ENCODE data around the gene RIPK4.
"Not testable (repeated sequence)": the region's sequence is repeated elsewhere in the genome, so short reads cannot be mapped to it uniquely, and the experiment has no call there.

RIPK4 gene

DNA sequence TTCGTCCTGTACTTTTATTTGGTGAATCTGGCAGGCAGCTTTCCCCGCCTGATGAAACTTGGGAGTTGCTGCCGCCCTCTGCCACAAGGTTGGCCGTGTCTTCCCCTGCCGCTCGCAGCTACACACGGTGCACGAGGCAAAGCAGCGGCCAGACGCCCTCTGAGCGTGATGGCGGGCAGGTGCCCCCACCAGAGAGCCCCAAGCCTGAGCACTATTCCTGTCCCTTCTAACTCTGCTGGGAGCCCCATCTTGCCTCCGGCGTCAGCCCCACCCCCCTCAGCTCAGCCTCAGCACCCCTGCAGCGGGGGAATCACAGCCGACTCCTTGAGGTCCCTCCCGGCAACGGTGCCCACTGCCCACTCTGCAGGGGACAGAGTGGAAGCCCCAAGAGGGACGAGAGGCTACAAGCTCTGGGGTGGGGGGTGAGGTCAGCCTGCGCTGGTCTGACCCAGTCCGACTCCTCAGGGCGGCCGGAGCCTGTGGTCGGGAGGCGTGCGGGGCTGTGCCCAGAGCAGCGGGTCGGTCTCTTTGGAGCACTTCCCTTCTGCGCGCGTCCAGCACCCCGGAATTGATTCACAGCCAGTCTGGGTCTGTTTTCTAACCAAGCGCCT, 41.3 kb downstream of the RIPK4 start:
- in situ Hi-C loops (cut with HindIII; ENCODE audit: low sequenced_read_pairs): no loop called here

DNA sequence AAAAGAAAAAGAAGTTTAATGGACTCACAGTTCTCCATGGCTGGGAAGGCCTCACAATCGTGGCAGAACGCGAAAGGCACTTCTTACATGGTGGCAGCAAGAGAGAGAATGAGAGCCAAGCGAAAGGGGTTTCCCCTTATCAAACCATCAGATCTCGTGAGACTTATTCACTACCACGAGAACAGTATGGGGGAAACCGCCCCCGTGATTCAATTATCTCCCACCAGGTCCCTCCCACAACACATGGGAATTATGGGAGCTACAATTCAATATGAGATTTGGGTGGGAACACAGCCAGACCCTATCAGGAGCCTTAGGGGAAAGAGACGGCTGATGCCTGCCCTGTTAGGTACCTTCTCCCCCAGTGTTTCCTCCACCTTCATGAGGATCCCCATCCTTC, 43.0 kb downstream of the RIPK4 start:
- in situ Hi-C loops (cut with HindIII; ENCODE audit: low sequenced_read_pairs): not testable (repeated sequence)

DNA sequence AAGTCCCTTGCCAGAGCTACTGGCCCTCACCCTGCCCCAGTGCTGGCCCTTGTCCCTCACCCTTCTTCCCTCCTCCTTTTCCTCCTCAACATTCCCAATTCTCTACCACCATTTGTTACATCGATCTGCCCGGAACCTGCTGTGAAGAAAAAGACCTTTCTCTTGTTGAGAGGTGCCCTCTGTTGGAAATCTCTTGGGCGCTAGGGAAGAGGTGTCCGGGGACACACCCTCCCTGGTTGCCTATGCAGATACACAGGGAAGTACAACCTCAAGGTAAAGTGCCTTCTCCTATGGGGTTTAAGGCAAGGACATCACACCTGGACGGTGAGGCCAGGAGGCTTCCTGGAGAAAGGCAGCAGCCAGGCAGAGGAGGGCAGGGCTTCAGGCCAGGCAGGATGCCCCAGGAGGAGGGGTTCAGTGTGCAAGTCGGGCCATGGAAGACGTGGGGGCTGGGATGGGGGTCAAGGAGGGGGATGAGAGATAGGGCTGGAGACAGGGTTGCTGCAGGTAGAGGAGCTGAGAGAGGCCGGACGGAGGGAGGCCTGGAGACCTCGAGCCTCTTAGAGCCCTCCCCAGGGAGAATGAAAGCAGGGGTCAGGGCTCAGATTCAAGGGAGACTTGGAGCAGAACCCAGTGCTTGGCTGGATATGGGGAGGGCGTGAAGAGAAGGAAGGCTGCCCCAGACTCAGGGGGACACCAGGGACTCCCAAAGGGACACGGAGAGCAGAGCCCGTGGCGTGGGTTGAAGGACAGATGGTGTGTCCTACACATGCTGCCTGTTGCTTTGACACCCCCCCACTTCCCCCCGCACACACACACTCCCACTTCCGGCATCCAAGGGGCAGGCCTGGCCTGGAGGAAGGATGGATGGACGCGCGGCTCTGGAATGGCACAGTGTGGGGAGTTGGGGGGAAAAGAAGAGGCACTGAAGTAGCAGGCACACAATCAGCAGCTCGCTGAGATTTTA, 44.5 kb downstream of the RIPK4 start:
- in situ Hi-C loops (cut with HindIII; ENCODE audit: low sequenced_read_pairs): no loop called here

GRCh38 chr21:41720250-41720649, 46.6 kb downstream of the RIPK4 start:
- in situ Hi-C loops (cut with HindIII; ENCODE audit: low sequenced_read_pairs): no loop called here

GRCh38 chr21:41719691-41720090, 47.2 kb downstream of the RIPK4 start:
- in situ Hi-C loops (cut with HindIII; ENCODE audit: low sequenced_read_pairs): no loop called here

- in situ Hi-C loops (cut with HindIII; ENCODE audit: low sequenced_read_pairs): no loop called here
Measured at GRCh38 chr21:41717573-41718330, 49.1 kb downstream of the RIPK4 start.

DNA sequence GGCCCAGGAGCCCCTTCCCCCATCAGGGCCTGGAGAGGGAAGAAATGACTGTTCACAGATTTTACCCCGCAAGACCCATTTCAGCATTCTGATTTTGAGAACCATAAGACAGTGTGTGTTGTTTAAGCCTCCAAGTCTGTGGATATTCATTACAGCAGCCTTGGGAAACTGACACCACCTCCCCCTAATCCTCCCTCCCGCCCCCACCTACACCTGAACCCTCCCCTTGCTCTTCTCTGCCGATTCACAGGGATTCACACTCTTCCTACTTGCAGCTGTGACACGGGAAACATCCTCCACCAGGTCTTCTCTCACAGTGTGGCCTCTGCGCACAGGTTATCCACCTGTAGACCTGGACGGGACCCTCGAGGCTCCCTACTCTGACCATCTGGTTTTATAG, 50.1 kb downstream of the RIPK4 start:
- in situ Hi-C loops (cut with HindIII; ENCODE audit: low sequenced_read_pairs): no loop called here

GRCh38 chr21:41715649-41716281, 51.1 kb downstream of the RIPK4 start:
- in situ Hi-C loops (cut with HindIII; ENCODE audit: low sequenced_read_pairs): no loop called here

- in situ Hi-C loops (cut with HindIII; ENCODE audit: low sequenced_read_pairs): not testable (repeated sequence)
Measured at GRCh38 chr21:41714299-41714865, 52.5 kb downstream of the RIPK4 start.

DNA sequence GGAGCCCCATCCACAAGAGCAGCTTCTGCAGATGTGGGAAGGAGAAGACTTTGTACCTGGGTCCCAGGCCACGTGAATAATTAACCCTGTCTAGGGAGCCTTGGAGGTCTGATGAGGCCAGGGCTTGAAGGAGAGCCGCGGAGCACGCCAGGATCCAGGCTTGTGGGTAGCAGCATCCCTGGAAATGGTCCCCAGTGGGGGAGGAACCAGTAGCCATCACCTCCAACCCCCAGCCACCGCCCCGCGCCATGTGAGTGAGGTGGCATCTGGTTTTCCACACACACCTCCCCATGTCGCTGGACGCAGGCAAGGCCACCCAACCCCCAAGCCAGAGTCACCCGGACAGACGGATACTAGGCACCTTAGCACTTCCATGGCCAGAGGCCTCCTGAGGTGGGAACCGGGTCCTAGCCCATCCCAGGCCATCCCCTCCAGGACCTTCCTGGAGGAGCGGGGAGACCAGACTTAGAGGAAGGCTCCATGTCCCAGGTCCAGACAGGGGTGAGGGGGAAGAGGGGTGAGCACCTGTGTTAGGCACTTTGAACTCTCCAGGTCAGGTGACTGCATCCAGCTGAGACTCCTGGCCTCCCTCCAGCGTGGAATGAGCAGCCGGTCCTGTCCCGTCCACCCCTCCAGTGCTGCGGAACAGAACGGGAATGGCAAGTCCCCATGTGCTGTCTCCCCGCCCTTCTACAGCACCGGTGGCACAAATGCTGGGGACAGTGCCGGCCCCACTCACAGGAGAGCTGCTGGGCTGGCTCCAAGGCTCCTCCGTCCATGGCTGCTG, 53.2 kb downstream of the RIPK4 start:
- in situ Hi-C loops (cut with HindIII; ENCODE audit: low sequenced_read_pairs): no loop called here

- in situ Hi-C loops (cut with HindIII; ENCODE audit: low sequenced_read_pairs): no loop called here
Measured at GRCh38 chr21:41712730-41713129, 54.1 kb downstream of the RIPK4 start.

GRCh38 chr21:41712201-41712600, 54.7 kb downstream of the RIPK4 start:
- in situ Hi-C loops (cut with HindIII; ENCODE audit: low sequenced_read_pairs): no loop called here

GRCh38 chr21:41711416-41712007, 55.3 kb downstream of the RIPK4 start:
- in situ Hi-C loops (cut with HindIII; ENCODE audit: low sequenced_read_pairs): no loop called here

DNA sequence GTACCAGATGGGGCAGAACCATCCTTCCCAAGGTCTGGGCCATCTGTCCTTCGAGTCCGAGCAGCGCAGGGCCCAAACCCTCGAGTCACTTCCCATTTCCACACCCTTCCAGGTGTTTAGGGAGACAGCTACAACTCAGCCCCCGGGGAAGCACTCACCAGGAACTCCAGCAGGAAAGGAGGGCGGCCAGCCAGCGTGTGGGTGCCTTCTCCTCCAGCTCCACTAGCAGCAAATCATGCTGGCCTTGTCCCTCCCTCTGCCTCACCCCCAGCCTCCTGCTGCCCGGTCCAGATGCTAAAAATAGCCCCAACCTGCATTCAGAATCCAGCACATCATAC, 56.1 kb downstream of the RIPK4 start:
- in situ Hi-C loops (cut with HindIII; ENCODE audit: low sequenced_read_pairs): no loop called here

GRCh38 chr21:41709965-41710822, 56.7 kb downstream of the RIPK4 start:
- in situ Hi-C loops (cut with HindIII; ENCODE audit: low sequenced_read_pairs): no loop called here

DNA sequence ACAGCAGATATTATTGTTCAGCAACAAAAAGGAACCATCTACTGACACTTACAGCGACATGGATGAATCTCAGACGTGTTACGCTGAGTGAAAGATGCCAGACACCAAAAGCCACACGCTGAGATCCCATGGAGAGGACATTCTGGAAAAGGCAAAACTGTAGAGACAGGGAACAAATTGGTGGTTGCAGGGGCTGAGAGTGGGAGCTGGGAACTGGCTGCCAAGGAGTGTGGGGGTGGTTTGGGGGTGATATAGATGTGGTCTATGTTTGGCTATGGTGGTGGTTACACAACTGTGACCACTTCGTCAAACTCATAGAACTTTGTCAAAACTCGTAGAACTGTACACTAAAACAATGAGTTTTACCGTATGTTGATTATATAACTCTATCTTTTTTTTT, 57.7 kb downstream of the RIPK4 start:
- in situ Hi-C loops (cut with HindIII; ENCODE audit: low sequenced_read_pairs): no loop called here

GRCh38 chr21:41707960-41708330, 58.9 kb downstream of the RIPK4 start:
- in situ Hi-C loops (cut with HindIII; ENCODE audit: low sequenced_read_pairs): no loop called here

DNA sequence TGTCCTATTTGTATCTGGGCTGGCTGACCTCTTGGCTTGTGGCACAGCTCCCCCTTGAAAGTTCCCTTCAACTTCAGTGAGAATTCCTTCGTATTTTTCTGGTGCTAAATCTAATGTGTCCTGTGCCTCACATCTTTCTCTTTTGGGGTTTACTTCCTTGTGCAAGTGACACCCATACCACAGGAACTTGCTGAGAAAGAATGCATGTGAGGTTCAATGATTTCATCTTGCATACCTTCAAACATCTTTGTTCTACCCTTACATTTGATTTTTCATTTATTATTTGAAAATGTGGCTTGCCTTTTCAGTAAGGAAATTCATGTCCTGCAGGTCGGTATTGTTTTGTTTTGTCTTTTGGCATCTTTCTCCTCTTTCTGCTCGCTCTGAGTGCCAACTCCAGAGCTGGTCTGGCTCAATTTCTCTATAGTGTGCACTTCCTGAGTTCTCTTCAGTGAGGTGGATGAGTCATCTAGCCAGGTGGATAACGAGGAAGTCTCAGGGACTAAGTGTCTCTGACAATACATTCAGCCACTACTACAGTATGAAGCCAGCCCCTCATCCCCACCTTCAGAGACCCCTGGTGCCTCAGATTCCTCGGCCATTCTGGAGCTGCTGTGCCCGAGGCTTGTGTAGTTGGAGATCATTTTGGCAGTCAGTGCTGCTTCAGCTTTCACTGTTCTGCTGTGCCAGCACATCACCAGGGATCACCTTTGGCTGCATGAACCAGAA, 59.5 kb downstream of the RIPK4 start:
- in situ Hi-C loops (cut with HindIII; ENCODE audit: low sequenced_read_pairs): no loop called here

Measured in DLD1 (cell line).